WTC11 (cell line): ENCODE measurements around the gene ERAP2. TPM values are rescaled to one million over a fixed set of nuclear protein-coding genes. Genes with fewer than 3 reads are reported as not detected.

Experiments
- ATAC-seq: fragments of 200-7000 bp; cut with Tn5 transposase; 2 replicates; pipeline ENCODE4 v1.10.0; 2021; ENCODE audit warnings: mild to moderate bottlenecking, moderate library complexity
- CTCF ChIA-PET: fragments of 300-600 bp; sonication (Branson Sonifier 250); formaldehyde crosslinking; loops from one replicate; lab custom pipeline; 2021; ENCODE audit warnings: antibody characterized with exemption; lab: Charles Lee
- POLR2A ChIA-PET: fragments of 350-600 bp; sonication (Branson Sonifier 250); formaldehyde crosslinking; loops from one replicate; lab custom pipeline; 2021; ENCODE audit warnings: antibody characterized with exemption; lab: Charles Lee
- DNase-seq: peaks from one replicate; pipeline ENCODE4 v3.0.0; 2021; ENCODE audit warnings: low spot score
- H3K27ac Mint-ChIP-seq: 2 replicates; pipeline ENCODE4 v1.8.0; 2021; ENCODE audit warnings: mixed read lengths
- H3K27me3 Mint-ChIP-seq: 2 replicates; pipeline ENCODE4 v1.8.0; 2021; ENCODE audit warnings: low read depth, mild to moderate bottlenecking, moderate library complexity, mixed read lengths
- H3K36me3 Mint-ChIP-seq: 2 replicates; pipeline ENCODE4 v1.8.0; 2021; ENCODE audit warnings: mixed read lengths
- H3K4me1 Mint-ChIP-seq: 2 replicates; pipeline ENCODE4 v1.8.0; 2022; ENCODE audit warnings: mixed read lengths
- H3K4me3 Mint-ChIP-seq: 2 replicates; pipeline ENCODE4 v1.8.0; 2021; ENCODE audit warnings: mild to moderate bottlenecking, moderate library complexity, mixed read lengths
- H3K9me3 Mint-ChIP-seq: 2 replicates; pipeline ENCODE4 v1.8.0; 2021; ENCODE audit warnings: mixed read lengths
- CREB1 ChIP-seq: sonication (generic); formaldehyde crosslinking; IDR thresholded peaks from 2 replicates; pipeline ENCODE4 v1.8.0; 2023; ENCODE audit warnings: mild to moderate bottlenecking, missing genetic modification reagents
- FOXJ3 ChIP-seq: sonication (generic); formaldehyde crosslinking; IDR thresholded peaks from 2 replicates; pipeline ENCODE4 v1.9.0; 2021; ENCODE audit warnings: missing genetic modification reagents, mild to moderate bottlenecking, borderline replicate concordance
- FOXK1 ChIP-seq: sonication (generic); formaldehyde crosslinking; IDR thresholded peaks from 2 replicates; pipeline ENCODE4 v1.8.0; 2022; ENCODE audit warnings: mild to moderate bottlenecking, moderate library complexity, missing genetic modification reagents
- JUN ChIP-seq: sonication (generic); formaldehyde crosslinking; IDR thresholded peaks from 2 replicates; pipeline ENCODE4 v1.8.0; 2023; ENCODE audit warnings: mild to moderate bottlenecking, missing genetic modification reagents
- NFATC4 ChIP-seq: fragments of 250-450 bp; sonication (Bioruptor Pico); IDR thresholded peaks from 2 replicates; pipeline ENCODE4 v1.9.0; 2021; ENCODE audit warnings: mild to moderate bottlenecking
- NR3C1 ChIP-seq: sonication (generic); formaldehyde crosslinking; conservative IDR thresholded peaks from 2 replicates; pipeline ENCODE4 v1.8.1; 2023; ENCODE audit warnings: low read depth, mild to moderate bottlenecking, missing genetic modification reagents
- PRRX2 ChIP-seq: fragments of 250-450 bp; sonication (Bioruptor Pico); IDR thresholded peaks from 2 replicates; pipeline ENCODE4 v1.8.0; 2021; ENCODE audit warnings: mild to moderate bottlenecking
- RELA ChIP-seq: sonication (generic); formaldehyde crosslinking; IDR thresholded peaks from 2 replicates; pipeline ENCODE4 v1.8.1; 2022; ENCODE audit warnings: missing genetic modification reagents, mild to moderate bottlenecking, borderline replicate concordance
- TEAD4 ChIP-seq: sonication (generic); formaldehyde crosslinking; IDR thresholded peaks from 2 replicates; pipeline ENCODE4 v1.8.0; 2022; ENCODE audit warnings: mild to moderate bottlenecking, missing genetic modification reagents
- TP53 ChIP-seq: sonication (generic); formaldehyde crosslinking; IDR thresholded peaks from 2 replicates; pipeline ENCODE4 v1.8.1; 2023; ENCODE audit warnings: mild to moderate bottlenecking, missing genetic modification reagents
- ZBTB21 ChIP-seq: sonication (generic); formaldehyde crosslinking; IDR thresholded peaks from 2 replicates; pipeline ENCODE4 v1.8.1; 2023; ENCODE audit warnings: mild to moderate bottlenecking, missing genetic modification reagents, borderline replicate concordance
- ZNF396 ChIP-seq: fragments of 250-450 bp; sonication (Bioruptor Pico); IDR thresholded peaks from 2 replicates; pipeline ENCODE4 v1.8.0; 2021; ENCODE audit warnings: mild to moderate bottlenecking, moderate library complexity, borderline replicate concordance
- ZNF423 ChIP-seq: fragments of 250-450 bp; sonication (Bioruptor Pico); IDR thresholded peaks from 2 replicates; pipeline ENCODE4 v2.1.2; 2022; ENCODE audit warnings: mild to moderate bottlenecking, moderate library complexity
- total RNA-seq: library from RNA; stranded (reverse); gene quantifications from 3 replicates; pipeline ENCODE4 v1.2.3, GENCODE V29; 2021
- TF ChIP-seq, protein P1 (sequence below): fragments of 250-450 bp; sonication (Bioruptor Pico); IDR thresholded peaks from 2 replicates; pipeline ENCODE4 v1.9.0; 2021; ENCODE audit warnings: mild to moderate bottlenecking
- TF ChIP-seq, protein P2 (sequence below): sonication (generic); formaldehyde crosslinking; IDR thresholded peaks from 2 replicates; pipeline ENCODE4 v1.8.1; 2023; ENCODE audit warnings: mild to moderate bottlenecking, missing genetic modification reagents, moderate library complexity
- TF ChIP-seq, protein P3 (sequence below): fragments of 250-450 bp; sonication (Bioruptor Pico); IDR thresholded peaks from 2 replicates; pipeline ENCODE4 v2.1.2; 2022; ENCODE audit warnings: mild to moderate bottlenecking, moderate library complexity
- TF ChIP-seq, protein P4 (sequence below): sonication (generic); formaldehyde crosslinking; IDR thresholded peaks from 2 replicates; pipeline ENCODE4 v1.8.1; 2023; ENCODE audit warnings: mild to moderate bottlenecking, missing genetic modification reagents, borderline replicate concordance
- TF ChIP-seq, protein P5 (sequence below): sonication (generic); formaldehyde crosslinking; IDR thresholded peaks from 2 replicates; pipeline ENCODE4 v1.8.0; 2022; ENCODE audit warnings: mild to moderate bottlenecking, missing genetic modification reagents
- TF ChIP-seq, protein P6 (sequence below): fragments of 250-450 bp; sonication (Bioruptor Pico); IDR thresholded peaks from 2 replicates; pipeline ENCODE4 v1.8.0; 2021; ENCODE audit warnings: mild to moderate bottlenecking

The ERAP2 gene
- total RNA-seq, 1 experiment from 2014 or later: 0.13 TPM

DNA sequence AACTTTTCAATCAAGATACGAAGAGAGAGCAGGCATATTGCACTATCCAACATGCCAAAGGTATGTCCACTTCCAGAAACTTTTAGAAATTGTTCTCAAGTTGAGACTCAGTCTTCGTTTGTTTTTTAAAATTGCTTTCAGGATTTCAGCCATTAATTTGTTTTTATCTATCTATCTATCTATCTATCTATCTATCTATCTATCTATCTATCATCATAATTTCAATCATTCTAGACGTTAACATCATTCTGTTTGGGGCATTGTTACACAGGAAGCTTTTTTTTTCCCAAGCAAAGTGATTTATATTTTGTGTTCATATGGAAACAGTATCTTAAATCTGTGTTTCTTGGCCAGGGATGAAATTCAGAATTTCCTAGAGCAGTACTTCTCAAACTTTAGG is 7.6 kb downstream of the ERAP2 start (continued):
- TF ChIP-seq, protein P1, sequence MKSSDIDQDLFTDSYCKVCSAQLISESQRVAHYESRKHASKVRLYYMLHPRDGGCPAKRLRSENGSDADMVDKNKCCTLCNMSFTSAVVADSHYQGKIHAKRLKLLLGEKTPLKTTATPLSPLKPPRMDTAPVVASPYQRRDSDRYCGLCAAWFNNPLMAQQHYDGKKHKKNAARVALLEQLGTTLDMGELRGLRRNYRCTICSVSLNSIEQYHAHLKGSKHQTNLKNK (CRISPR knock-in tag): no peak
- TF ChIP-seq FOXK1 (CRISPR knock-in tag): no peak
- TF ChIP-seq, all 79 proteins: peak for 0

DNA sequence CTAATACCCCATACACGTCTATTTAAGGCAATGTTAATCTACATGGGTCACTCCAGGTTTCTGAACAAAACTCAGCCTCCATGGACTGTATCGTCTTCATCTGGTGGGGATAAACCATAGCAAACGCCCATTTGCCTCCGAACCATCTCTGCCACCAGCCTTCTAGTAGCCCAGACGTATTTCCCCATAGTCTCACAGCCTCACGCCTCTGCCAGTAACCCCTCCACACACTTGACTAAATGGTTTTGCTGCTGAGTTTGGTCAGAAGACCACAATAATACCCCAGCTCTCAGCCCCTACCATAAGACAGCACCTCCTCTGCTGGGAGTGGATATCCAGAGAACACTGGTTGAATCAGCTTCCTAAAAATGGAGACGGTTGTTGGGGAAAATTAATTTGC is 8.7 kb downstream of the ERAP2 start:
- Mint-ChIP-seq H3K4me1 (0 out of 2 replicates have a peak, but pooled peaks cover 3% of the 10 kb centered on the region), H3K36me3 (no peaks in the 10 kb centered on the region), H3K4me3 (no peak overlapping the region), H3K9me3 (no peaks in the 10 kb centered on the region)
- no peak for ATAC-seq
- POLR2A ChIA-PET: interaction anchor here (0.6 kb wide), 1 partner anchor 18 kb away, joined by 3 read pairs; no protein-coding TSS in a partner anchor
- TF ChIP-seq FOXJ3 (CRISPR knock-in tag): no peak
- TF ChIP-seq CREB1 (CRISPR knock-in tag): no peak
- no peak for TF ChIP-seq ZBTB21
- TF ChIP-seq, protein P2, sequence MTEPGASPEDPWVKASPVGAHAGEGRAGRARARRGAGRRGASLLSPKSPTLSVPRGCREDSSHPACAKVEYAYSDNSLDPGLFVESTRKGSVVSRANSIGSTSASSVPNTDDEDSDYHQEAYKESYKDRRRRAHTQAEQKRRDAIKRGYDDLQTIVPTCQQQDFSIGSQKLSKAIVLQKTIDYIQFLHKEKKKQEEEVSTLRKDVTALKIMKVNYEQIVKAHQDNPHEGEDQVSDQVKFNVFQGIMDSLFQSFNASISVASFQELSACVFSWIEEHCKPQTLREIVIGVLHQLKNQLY: no peak
- TF ChIP-seq TEAD4 (CRISPR knock-in tag): no peak
- TF ChIP-seq NR3C1 (CRISPR knock-in tag): no peak
- TF ChIP-seq, protein P3, sequence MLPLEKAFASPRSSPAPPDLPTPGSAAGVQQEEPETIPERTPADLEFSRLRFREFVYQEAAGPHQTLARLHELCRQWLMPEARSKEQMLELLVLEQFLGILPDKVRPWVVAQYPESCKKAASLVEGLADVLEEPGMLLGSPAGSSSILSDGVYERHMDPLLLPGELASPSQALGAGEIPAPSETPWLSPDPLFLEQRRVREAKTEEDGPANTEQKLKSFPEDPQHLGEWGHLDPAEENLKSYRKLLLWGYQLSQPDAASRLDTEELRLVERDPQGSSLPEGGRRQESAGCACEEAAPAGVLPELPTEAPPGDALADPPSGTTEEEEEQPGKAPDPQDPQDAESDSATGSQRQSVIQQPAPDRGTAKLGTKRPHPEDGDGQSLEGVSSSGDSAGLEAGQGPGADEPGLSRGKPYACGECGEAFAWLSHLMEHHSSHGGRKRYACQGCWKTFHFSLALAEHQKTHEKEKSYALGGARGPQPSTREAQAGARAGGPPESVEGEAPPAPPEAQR (CRISPR knock-in tag): no peak
- no peak for TF ChIP-seq ZNF396
- TF ChIP-seq PRRX2 (CRISPR knock-in tag): no peak
- no peak for TF ChIP-seq ZNF423
- TF ChIP-seq, protein P4, sequence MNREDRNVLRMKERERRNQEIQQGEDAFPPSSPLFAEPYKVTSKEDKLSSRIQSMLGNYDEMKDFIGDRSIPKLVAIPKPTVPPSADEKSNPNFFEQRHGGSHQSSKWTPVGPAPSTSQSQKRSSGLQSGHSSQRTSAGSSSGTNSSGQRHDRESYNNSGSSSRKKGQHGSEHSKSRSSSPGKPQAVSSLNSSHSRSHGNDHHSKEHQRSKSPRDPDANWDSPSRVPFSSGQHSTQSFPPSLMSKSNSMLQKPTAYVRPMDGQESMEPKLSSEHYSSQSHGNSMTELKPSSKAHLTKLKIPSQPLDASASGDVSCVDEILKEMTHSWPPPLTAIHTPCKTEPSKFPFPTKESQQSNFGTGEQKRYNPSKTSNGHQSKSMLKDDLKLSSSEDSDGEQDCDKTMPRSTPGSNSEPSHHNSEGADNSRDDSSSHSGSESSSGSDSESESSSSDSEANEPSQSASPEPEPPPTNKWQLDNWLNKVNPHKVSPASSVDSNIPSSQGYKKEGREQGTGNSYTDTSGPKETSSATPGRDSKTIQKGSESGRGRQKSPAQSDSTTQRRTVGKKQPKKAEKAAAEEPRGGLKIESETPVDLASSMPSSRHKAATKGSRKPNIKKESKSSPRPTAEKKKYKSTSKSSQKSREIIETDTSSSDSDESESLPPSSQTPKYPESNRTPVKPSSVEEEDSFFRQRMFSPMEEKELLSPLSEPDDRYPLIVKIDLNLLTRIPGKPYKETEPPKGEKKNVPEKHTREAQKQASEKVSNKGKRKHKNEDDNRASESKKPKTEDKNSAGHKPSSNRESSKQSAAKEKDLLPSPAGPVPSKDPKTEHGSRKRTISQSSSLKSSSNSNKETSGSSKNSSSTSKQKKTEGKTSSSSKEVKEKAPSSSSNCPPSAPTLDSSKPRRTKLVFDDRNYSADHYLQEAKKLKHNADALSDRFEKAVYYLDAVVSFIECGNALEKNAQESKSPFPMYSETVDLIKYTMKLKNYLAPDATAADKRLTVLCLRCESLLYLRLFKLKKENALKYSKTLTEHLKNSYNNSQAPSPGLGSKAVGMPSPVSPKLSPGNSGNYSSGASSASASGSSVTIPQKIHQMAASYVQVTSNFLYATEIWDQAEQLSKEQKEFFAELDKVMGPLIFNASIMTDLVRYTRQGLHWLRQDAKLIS (CRISPR knock-in tag): no peak
- TF ChIP-seq, protein P5, sequence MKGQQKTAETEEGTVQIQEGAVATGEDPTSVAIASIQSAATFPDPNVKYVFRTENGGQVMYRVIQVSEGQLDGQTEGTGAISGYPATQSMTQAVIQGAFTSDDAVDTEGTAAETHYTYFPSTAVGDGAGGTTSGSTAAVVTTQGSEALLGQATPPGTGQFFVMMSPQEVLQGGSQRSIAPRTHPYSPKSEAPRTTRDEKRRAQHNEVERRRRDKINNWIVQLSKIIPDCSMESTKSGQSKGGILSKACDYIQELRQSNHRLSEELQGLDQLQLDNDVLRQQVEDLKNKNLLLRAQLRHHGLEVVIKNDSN (CRISPR knock-in tag): no peak
- no peak for TF ChIP-seq TP53 (CRISPR knock-in tag)
- TF ChIP-seq JUN (CRISPR knock-in tag): no peak
- no peak for TF ChIP-seq RELA
- TF ChIP-seq, protein P6, sequence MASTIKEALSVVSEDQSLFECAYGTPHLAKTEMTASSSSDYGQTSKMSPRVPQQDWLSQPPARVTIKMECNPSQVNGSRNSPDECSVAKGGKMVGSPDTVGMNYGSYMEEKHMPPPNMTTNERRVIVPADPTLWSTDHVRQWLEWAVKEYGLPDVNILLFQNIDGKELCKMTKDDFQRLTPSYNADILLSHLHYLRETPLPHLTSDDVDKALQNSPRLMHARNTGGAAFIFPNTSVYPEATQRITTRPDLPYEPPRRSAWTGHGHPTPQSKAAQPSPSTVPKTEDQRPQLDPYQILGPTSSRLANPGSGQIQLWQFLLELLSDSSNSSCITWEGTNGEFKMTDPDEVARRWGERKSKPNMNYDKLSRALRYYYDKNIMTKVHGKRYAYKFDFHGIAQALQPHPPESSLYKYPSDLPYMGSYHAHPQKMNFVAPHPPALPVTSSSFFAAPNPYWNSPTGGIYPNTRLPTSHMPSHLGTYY (CRISPR knock-in tag): no peak
- TF ChIP-seq NFATC4 (CRISPR knock-in tag): no peak
- TF ChIP-seq, all 79 proteins: peak for 0
- H3K27ac Mint-ChIP-seq: no peak overlapping the region
- peaks cover 4% of the 10 kb centered on the region; the same call in 1 of the 2 replicates for H3K27me3 Mint-ChIP-seq
- no peak for DNase-seq
- CTCF ChIA-PET: interaction anchor here (1.4 to 1.5 kb wide), 2 partner anchors 16 to 112 kb away, joined by 4 to 5 read pairs; no protein-coding TSS in a partner anchor
